Stomach (tissue), 9 donors: ENCODE data around the gene PEMT. TPM values are rescaled to one million over a fixed set of nuclear protein-coding genes. Genes with fewer than 3 reads are reported as not detected.

Source experiments
- DNase-seq, 2 donors: peaks; one replicate each; pipeline versions ENCODE4 v3.0.0 to v3.0.0-alpha.2; 2013 to 2019
- H3K27ac ChIP-seq, 5 donors: fragments of 200-600 bp in 4 of 5; sonication (generic) in 4 of 5; one replicate each; pipeline ENCODE4 v1.5.1; 2013 to 2019; ENCODE audit warnings: mild to moderate bottlenecking in 1 of 5, moderate library complexity in 1 of 5
- H3K27me3 ChIP-seq, 3 donors: fragments of 200-600 bp; sonication (generic); one replicate each; pipeline ENCODE4 v1.5.1; 2017 to 2019; ENCODE audit warnings: mixed run types in 1 of 3
- H3K36me3 ChIP-seq, 4 donors: fragments of 200-600 bp; sonication (generic); 1 replicate in 3 of 4; 2 replicates in 1 of 4; pipeline ENCODE4 v1.5.1; 2016 to 2019
- H3K4me1 ChIP-seq, 4 donors: fragments of 200-600 bp; sonication (generic); one replicate each; pipeline ENCODE4 v1.5.1; 2016 to 2019
- H3K4me3 ChIP-seq, 4 donors: fragments of 200-600 bp; sonication (generic) in 3 of 4; one replicate each; pipeline ENCODE4 v1.5.1; 2016 to 2019; ENCODE audit warnings: mild to moderate bottlenecking in 1 of 4
- H3K9me3 ChIP-seq, 4 donors: fragments of 200-600 bp; sonication (generic); one replicate each; pipeline ENCODE4 v1.5.1; 2016 to 2019
- CTCF ChIP-seq, 7 experiments: fragments of 450-650 bp in 4 of 7; fragments of 200-600 bp in 3 of 7; sonication (generic) in 3 of 7; IDR thresholded peaks; one replicate each; pipeline ENCODE4 v1.5.1; 2016 to 2019; ENCODE audit warnings: antibody characterized with exemption in 7 of 7, control low read depth in 2 of 7, mild to moderate bottlenecking in 1 of 7
- EP300 ChIP-seq: sonication (generic); formaldehyde crosslinking; IDR thresholded peaks from one replicate; pipeline ENCODE4 v1.6.1; 2017; ENCODE audit warnings: antibody characterized with exemption
- POLR2A ChIP-seq, 4 donors: fragments of 450-650 bp; IDR thresholded peaks; one replicate each; pipeline ENCODE4 v1.6.1; 2016; ENCODE audit warnings: antibody characterized with exemption in 4 of 4, control low read depth in 2 of 4, mild to moderate bottlenecking in 1 of 4, moderate library complexity in 1 of 4
- POLR2AphosphoS5 ChIP-seq, 3 donors: sonication (generic); formaldehyde crosslinking; IDR thresholded peaks; one replicate each; pipeline ENCODE4 v1.6.1; 2016; ENCODE audit warnings: antibody characterized with exemption in 3 of 3
- WGBS, 5 donors: extraction: QIAGEN DNeasy Blood & Tissue Kit in 3 of 5; methylation state at CpG; one replicate each; pipeline versions ENCODE4 v1.1.5 to v1.1.7; 2013 to 2018; 5-methylcytosine and 5-hydroxymethylcytosine counted together
- intact Hi-C: fragments of 100-400 bp; cut with DNase I; formaldehyde crosslinking; loops from one replicate; pipeline ENCODE4 v1.15.1; 2023; ENCODE audit warnings: low total_unique reads
- polyA plus RNA-seq, 3 donors: library from polyadenylated mRNA; stranded (reverse); fragments of 200-250 nt; gene quantifications; one replicate each; pipeline ENCODE4 v1.2.3, GENCODE V29; 2013
- total RNA-seq, 5 donors: library from RNA; depleted of rRNA; stranded (reverse); fragments of >200 nt; gene quantifications; one replicate each; pipeline versions ENCODE4 v1.1.0 to v1.2.3, GENCODE V29; 2014 to 2016
- donor health status: healthy with polysubstance abuse.
- donor health status: Bipolar disorder and iron deficiency.
- donor health status: healthy.

The PEMT gene
- total and polyA plus RNA-seq, 8 donors: 7.0 to 44.6 (median 27.0) TPM

GRCh38 chr17:17567631-17568030, 23.9 kb downstream of the PEMT start:
- 13 to 45% (median 24%) methylated on average over 4 to 7 of the region's 7 CpGs for WGBS, 5 donors
- H3K27me3 ChIP-seq: no peaks in the 10 kb centered on the region
- no peaks in the 10 kb centered on the region for H3K9me3 ChIP-seq
- no peak overlapping the region for H3K4me3 ChIP-seq
- no peaks in the 10 kb centered on the region for H3K36me3 ChIP-seq
- H3K27ac ChIP-seq: peak overlapping the region; percentile 53 to 87 (median 68)
- intact Hi-C loops: no loop called here
- peak in 2 of 3 donors; percentile 10 to 67 for TF ChIP-seq POLR2AphosphoS5 (IDR thresholded peaks at IDR 0.05)
- no peak for TF ChIP-seq EP300
- DNase-seq: peak; percentile 79 to 82
- H3K4me1 ChIP-seq: peaks cover 41 to 88% (median 79%) of the 10 kb centered on the region in 4 donors

GRCh38 chr17:17566896-17567513, 24.5 kb downstream of the PEMT start:
- no peak for TF ChIP-seq POLR2AphosphoS5 (IDR thresholded peaks at IDR 0.05)
- TF ChIP-seq EP300: no peak
- TF ChIP-seq CTCF (IDR thresholded peaks at IDR 0.05): no peak
- TF ChIP-seq POLR2A (IDR thresholded peaks at IDR 0.05): no peak
- no peak overlapping the region for H3K4me3 ChIP-seq
- DNase-seq: peak in 1 of 2 donors; percentile 64
- no peaks in the 10 kb centered on the region for H3K36me3 ChIP-seq
- peak overlapping the region; percentile 53 to 87 (median 68) for H3K27ac ChIP-seq
- peaks cover 45 to 94% (median 84%) of the 10 kb centered on the region in 4 donors for H3K4me1 ChIP-seq
- no peaks in the 10 kb centered on the region for H3K27me3 ChIP-seq
- WGBS, 5 donors: 51 to 67% (median 61%) methylated on average over 6 to 11 of the region's 11 CpGs
- intact Hi-C loops: no loop called here
- H3K9me3 ChIP-seq: no peaks in the 10 kb centered on the region

GRCh38 chr17:17565471-17566339, 25.8 kb downstream of the PEMT start:
- intact Hi-C loops: no loop called here

GRCh38 chr17:17564896-17565295, 26.6 kb downstream of the PEMT start:
- H3K4me3 ChIP-seq: no peak overlapping the region
- H3K36me3 ChIP-seq: no peaks in the 10 kb centered on the region
- intact Hi-C loops: no loop called here
- H3K27ac ChIP-seq: peak overlapping the region in 3 of 5 donors; percentile 29 to 87 (median 50)
- H3K9me3 ChIP-seq: no peaks in the 10 kb centered on the region
- 72 to 87% (median 79%) methylated on average over 4 to 5 of the region's 5 CpGs for WGBS, 5 donors
- TF ChIP-seq CTCF (IDR thresholded peaks at IDR 0.05) (no peak), POLR2A (IDR thresholded peaks at IDR 0.05) (no peak), EP300 (no peak), POLR2AphosphoS5 (IDR thresholded peaks at IDR 0.05) (no peak)
- no peaks in the 10 kb centered on the region for H3K27me3 ChIP-seq
- peaks cover 57 to 91% (median 87%) of the 10 kb centered on the region in 4 donors for H3K4me1 ChIP-seq
- no peak for DNase-seq

More at GRCh38 chr17:17565471-17566339, 25.8 kb downstream of the PEMT start:
- DNase-seq: peak in 1 of 2 donors; percentile 74
- Histone ChIP-seq H3K4me3 (no peak overlapping the region), H3K27ac (peak overlapping the region in 3 of 5 donors; percentile 68 to 87 (median 70)), H3K4me1 (peaks cover 55 to 96% (median 90%) of the 10 kb centered on the region in 4 donors), H3K36me3 (no peaks in the 10 kb centered on the region), H3K9me3 (no peaks in the 10 kb centered on the region), H3K27me3 (no peaks in the 10 kb centered on the region)
- TF ChIP-seq EP300: no peak
- no peak for TF ChIP-seq POLR2AphosphoS5 (IDR thresholded peaks at IDR 0.05)
- no peak for TF ChIP-seq POLR2A (IDR thresholded peaks at IDR 0.05)
- no peak for TF ChIP-seq CTCF (IDR thresholded peaks at IDR 0.05)
- WGBS, 5 donors: 80 to 86% (median 83%) methylated on average over 9 to 10 of the region's 10 CpGs
